Hematopoietic multipotent progenitor cell treated with erythropoietin and hydrocortisone succinate and interleukin-3 and kit ligand, for 17 days (in vitro differentiated cells): ENCODE results near the gene TMEM229B.
"Not testable (repeated sequence)": the region's sequence is repeated elsewhere in the genome, so short reads cannot be mapped to it uniquely, and the experiment has no call there.

Experiments
- DNase-seq: peaks from one replicate; pipeline ENCODE4 v3.0.0-alpha.2; 2015; ENCODE audit warnings: low spot score

Gene TMEM229B

DNA sequence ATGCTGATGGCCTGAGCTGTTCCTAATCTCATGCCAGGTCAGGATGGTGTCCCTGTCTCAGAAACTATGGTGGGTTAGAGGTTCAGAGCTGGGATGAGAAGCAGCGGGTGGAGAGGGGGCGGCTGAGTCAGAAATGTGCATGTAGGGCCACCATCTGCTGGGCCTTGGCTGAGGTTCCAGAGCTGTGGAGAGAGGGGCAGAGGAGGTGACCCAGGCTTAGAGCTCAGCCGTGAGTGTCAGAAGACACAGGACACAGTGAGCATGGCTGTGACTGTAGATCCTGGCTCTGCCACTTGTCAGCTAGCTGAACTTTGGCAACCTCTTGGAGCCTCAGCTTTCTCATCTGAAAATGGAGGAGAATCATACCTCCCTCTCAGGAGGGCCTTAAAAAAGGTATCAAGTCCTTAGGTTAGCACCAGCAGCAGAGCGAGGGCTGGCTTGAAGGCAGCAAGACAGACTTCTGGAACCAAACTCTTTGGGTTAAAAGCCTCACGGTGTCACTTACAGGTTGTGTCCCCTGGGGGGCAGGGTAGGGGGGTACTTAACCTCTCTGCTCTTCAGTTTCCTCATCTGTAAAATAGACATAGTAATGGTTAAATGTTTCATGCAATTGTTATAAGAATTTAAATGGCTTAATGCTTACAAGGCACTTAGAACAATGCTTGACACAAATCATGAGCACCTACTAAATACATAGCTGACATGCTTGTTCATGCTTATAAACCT lies 34.8 kb downstream of the TMEM229B start:
- no peak for DNase-seq

DNA sequence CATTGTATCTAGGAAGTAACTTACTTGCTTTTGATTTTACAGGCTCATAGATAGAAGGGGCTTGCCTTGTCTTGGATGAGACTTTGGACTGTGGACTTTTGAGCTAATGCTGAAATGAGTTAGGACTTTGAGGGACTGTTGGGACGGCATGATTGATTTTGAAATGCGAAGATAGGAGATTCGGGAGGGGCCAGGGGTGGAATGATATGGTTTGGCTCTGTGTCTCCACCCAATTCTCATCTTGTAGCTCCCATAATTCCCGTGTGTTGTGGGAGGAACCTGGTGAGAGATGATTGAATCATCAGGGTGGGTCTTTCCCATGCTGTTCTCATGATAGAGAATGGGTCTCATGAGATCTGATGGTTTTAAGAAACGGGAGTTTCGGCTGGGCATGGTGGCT lies 36.9 kb downstream of the TMEM229B start:
- DNase-seq = not testable (repeated sequence)

DNA sequence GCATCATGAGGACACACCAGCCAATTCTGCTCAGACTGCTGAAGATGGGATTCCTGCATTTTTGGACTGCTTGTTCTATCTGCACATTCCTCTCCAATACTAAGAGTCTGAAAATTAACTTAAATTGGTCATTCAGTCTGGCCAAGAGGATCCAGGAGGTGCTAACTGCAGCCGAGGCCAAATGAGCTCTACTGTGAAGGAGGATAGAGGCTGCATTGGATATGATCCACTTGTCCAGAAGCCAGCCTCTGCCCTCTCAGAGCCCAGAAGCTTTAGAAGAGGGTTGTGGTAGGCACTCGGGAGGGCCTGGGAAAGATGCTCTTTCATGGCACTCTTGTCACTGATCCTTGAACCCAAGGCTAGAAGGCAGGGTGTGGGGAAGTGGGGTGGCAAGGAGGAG lies 39.4 kb downstream of the TMEM229B start:
- no peak for DNase-seq

DNA sequence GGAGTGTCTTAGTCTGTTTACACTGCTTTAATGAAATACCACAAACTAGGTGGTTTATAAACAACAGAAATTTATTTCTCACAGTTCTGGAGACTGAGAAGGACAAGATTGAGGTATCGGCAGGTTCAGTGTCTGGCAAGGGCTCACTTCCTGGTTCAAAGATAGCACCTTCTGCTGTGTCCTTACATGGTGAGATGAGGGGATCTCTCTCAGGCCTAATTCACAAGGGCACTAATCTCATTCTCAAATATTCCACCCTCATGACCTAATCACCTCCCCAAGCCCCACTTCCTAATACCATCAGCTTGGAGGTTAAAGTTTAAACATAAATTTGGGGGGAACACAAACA lies 41.5 kb downstream of the TMEM229B start:
- no peak for DNase-seq

DNA sequence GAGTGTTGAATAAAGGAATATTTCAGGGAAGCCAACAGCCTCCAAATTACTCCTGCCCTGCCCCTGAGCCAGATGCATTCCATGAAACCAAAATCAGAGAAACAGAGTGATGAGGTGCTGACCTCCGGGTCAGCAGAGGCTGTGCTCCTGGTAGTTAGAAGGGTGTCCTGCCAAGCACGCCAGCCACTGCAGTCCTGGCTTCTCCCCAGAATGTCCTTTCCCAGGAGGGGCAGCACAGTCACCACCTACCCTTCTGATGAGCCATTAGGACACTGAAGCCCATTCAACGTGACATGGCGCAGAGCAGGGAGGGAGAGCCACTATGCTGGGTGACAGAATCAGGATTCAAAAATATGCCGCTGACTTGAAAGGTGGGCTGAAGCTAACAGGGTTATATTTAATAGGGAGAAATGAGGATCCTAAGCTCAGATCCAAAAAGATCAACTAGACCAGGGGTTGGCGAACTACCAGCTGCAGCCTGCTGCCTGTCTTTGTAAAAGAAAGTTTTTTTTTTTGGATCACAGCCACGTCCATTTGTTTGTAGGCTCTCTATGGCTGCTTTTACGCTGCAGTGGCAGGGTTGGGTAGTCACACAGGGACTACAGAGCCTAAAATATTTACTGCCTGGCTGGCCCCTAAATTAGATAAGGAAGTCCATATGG lies 42.0 kb downstream of the TMEM229B start:
- DNase-seq = no peak

DNA sequence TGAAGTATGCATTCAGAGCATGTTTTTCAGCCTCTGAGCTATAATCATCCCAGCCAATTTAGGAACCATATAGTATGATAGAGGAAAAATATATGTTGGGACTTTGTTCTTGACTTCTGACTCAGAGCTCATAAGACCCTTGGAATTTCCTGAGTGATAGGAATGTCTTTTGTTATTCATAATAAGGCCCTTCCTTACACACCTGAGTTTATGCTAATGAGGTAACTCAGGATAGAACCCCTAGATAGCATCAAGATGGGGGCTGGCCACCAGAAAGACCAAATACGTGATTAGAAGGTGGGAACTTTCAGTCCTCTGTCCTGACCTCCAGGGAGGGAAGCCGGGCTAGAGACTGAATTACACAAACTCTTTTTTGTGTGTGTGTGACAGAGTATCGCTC lies 44.1 kb downstream of the TMEM229B start:
- no peak for DNase-seq

DNA sequence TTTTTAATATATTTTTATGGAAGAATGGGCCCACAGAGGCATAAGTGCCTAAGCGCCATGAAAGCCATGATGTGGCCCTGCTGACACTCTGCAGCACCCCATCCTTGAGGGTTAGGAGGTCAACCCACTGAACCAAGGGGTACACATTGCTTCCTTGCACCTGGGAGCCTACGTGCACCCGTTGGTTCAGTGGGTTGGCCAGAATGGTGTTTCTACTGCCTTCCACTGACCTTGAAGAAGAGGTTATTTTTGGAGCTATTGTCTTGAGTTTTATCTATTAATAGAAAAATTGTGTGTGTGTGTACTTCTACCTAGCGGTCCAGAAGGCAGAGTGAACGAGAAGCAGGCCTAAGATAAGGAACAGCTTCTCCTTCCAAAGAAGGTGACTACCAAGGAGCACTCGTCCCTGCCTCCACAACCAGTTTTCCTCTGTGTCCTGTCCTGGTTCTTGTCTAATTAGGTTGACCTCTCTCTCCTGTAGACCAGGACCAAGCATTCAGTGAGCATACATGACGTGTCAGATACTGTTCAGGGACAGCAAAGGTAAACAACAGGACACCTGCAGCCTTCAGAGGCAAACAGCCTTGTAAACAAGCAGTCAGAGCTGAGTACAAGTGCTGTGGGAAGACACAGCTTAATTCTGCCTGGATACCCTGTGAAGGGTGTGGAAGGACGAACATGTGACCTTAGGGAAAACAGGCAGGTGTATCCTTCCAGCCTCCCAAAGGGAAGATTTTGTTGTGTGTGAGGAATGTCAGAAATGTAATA lies 46.2 kb downstream of the TMEM229B start:
- no peak for DNase-seq

DNA sequence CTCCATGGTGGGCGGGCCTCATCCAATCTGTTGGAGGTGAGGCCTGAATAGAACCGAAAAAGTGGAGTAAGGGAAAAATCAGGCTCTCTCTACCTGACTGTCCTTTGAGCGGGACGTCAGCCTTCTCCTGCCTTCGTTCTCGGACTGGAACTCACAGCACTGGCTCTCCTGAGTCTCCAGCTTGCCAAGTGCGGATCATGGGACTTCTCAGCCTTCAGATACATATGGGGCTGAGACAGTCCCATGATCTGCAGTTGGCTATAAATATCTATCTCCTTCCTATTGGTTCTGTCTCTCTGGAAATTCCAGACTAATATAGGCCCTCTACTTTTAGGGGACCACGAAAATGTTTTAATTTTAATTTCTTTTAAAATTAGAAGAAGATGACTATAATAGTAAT lies 46.8 kb downstream of the TMEM229B start:
- no peak for DNase-seq

DNA sequence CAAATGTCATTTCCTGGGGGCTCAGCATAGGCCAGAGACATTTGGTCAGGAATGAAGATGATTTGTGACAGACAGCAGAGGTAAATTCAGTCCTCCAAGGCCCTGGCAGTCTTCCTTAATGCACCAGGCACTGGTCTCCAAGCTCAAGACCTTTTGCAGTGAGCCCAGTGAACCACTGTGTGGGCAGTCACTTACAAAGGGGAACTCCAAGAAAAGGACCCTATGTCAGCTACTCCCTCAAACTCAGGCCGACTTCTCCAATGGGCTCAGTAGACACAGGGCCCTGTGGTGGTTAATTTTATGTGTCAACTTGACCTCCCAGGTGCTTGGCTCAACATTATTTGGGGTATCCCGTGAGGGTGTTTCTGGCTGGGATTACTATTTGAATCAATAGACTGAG lies 47.3 kb downstream of the TMEM229B start:
- DNase-seq = no peak

DNA sequence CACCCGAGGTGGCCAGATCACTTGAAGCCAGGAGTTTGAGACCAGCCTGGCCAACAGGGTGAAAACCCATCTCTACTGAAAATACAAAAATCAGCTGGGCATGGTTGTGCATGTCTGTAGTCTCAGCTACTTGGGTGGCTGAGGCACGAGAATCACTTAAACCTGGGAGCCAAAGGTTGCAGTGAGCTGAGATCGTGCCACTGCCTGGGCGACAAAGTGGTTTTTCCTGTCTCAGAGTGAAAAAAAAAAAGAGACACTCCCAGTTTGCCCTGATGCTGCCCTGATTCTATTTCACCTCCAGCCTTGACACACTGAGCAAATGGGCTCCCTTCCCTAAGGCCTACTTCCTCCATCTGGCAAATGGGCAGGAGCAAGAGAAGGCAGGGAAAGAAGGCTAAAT lies 48.0 kb downstream of the TMEM229B start:
- no peak for DNase-seq

DNA sequence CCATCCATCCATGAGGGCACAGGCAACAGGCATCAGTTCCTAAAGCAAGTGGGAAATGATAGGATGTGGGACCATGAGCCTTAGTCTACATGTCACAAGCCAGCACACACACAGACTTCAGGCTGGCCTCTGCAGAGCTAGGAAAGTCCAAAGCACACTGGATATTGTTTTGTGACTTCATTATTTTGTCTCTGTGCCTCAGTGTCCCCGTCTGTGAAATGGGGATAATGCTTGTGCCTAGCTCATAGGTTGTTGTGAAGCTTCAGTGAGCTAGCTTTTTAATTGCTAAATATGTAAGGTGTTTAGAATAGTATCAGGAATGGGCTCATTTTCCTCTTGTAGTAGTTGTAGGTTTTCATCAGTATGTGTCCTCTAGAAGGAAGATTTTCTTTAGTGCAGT lies 49.6 kb downstream of the TMEM229B start:
- DNase-seq = no peak

DNA sequence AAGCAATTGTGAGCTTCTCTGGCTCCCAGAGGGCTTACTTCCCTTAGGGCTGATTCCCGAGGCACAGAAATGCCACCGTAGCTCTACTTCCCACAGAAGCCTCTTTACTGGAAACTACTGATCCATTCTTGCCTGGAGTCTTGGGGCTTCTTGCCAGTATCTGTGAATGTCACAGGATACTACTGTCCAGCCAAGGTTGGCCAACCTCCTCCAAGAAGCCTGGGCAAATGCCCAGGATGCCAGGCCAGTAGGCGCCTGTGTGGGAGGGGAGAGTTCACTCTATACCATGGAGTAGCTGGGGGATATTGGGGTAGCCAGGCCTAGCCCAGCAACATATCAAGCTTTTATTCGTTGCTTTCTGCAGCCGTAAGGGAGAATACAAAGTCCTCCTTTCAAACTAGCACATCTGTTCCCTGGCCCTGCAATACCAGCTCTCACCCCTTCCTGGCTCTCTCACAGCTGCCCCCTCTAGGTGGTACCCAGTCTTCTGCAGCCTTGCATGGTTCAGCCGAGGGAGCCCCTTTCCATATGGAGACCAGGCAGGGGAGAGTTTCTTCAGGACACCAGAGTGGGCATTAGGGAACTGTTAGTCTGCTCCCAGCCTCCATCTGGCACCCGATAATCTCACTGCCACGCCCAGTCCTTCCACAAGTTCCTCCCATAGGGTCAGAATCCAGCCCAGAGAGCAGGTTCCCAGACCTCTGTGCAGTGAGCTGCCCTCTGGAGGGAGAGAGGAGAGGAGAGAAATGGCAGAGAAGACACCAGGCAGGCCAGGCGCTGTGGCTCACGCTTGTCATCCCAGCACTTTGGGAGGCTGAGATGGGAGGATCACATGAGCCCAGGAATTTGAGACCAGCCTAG lies 52.3 kb downstream of the TMEM229B start:
- peak; percentile 32 for DNase-seq

DNA sequence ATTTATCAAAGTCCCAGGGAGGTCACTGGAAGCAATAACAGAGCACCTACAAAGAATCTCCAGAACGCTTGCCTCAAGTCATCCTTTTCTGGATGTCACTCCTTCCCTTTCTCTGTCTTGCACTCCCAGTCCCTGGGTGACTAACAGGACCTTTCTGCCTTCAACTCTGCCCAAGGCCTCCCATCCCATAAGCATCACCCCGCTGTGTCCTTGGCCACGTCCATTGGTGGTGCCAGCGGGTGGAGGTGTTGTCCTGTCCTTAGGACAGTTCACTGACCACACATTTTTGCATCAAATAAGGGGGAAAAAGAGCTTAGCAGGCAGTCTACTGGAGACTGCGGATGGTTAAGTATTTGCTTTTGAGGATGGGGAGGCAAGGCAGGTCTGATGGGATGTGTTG lies 52.9 kb downstream of the TMEM229B start:
- DNase-seq = no peak

DNA sequence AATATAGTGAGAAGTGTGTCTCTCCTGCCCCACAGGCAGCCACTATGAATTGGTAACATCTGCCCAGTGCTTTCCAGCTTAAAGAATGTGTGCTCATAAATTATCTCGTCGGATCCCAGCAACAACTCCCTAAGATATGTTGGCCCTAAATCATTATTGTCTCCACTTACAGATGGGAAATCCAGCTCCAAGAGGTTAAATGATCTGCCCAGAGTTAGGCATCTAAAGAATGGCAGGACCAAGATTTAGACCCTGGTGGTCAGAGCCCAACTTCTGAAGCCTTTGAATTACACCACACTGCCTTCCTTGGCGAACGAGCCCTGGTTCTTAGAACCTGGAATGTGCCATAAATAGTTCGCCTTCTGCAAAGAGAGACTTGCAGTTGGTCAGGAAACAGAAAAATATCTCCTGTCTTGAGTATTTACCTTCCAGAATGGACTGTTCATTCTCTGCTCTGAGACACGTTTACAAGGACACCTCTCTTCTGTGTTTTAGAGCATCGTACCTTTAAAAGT lies 56.4 kb downstream of the TMEM229B start:
- DNase-seq = no peak

DNA sequence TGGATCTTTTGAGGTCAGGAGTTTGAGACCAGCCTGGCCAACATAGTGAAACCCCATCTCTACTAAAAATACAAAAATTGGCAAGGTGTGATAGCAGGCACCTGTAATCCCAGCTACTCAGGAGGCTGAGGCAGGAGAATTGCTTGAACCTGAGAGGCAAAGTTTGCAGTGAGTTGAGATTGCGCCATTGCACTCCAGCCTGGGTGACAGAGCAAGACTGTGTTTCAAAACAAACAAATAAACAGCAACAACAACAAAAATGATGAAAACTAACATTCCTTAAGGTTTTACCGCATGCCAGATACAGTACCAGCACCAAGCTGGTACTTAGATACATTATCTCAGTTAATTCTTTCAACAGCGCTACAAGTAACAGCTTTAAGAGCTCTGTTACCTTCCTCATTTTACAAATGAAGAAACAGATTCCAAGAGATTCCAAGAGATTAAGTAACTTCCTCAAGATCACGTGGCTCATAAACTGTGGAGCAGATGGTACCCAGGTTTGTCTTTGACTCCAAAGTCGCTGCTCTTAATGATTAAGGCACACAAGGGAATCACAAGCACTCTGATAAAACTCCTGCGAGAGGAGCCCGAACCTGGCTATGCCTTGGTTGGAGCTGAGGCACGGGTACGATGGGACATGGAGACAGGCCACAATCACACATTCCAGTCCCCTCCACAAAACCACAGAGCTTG lies 58.9 kb downstream of the TMEM229B start:
- DNase-seq = no peak

DNA sequence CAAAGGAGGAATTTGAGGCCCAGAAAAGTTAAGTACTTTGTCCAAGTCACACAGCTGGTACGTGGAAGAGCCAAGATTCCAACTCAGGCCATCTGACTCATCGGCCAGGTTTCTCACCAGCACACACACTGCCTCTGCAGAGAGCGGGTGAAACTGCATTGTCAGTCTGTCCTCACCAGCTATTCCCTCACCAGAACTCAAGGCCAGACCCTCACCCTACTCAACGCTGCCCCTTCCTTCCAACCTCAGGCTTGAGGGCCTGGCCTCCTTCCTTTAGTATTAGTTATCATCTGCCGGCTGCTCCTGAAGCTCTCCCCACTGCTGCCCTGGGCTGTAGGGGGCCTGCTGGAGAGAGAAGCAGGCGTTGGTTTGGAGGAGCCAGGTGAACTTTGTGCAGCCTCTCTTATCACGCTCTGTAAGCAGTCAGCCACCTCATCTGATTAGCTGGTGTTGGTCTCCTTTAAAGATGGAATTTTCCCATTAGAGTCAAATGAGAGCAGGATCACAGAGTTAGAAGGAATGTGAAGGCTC lies 60.0 kb downstream of the TMEM229B start:
- DNase-seq = no peak

DNA sequence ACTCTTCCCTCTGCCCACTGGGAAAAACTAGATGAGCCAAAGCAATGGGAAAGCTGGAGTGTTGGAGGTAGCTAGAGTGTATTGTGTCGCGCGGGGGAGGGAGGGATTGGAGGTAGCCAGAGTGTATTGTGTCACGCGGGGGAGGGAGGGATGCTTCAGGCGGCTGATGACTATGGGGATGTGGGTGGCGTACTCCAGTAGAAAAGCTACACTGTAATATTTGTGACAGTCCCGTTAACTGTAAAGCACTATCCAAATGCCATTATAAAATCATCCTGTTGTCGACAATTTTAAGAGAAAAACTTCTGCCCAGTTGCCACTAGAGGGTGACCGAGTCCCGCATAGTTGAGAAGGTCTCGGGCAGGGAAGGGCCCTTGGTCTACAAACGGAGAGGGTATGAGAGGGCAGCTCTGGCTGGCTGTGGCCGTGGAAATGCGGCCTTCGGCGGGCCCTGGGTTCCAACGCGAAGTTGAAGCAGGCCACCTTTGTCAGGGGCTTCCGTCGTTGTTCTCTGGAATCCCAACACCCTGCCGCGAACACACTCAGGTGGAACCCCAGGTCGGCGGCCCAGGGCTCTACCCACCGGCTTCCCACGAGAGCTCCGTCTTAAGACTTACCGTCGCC lies 61.4 kb downstream of the TMEM229B start:
- peak; percentile 89 for DNase-seq

DNA sequence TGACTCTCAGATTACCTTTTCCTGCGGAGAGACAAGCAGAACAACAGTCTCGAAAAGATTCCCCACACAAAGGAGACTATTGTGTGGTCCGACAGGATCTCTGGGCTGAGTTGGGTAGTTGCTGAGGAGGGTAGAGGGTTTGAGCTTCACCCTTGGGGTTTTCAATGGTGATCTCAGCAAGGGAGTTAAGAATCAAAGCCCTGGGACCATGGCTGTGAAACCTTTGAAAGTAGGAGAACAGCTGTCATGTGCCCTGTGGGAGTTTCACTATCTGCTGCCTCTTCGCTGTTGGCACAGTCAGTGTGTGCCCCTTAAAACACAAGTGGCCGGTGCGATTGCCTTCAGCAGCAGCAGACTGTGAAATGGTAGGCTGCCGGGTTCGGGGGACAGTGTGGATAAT lies 62.4 kb downstream of the TMEM229B start:
- peak; percentile 28 for DNase-seq

DNA sequence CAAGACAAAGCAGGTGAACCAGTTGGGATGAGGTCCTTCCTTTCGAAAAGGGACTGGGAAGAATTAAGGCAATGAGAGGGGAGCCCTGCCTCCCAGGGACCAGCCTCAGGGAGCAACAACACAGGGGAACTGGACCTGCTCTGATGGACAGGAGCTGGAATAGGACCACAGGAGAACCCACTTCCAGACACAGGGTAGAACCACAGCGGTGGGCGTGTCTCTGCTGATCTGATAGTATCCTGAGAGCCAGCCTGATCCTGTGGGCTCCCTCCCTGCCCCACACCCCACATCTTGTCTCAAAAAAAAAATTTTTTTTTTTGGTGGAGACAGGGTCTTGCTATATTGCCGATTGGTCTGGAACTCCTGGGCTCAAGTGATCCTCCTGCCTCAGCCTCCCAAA lies 62.9 kb downstream of the TMEM229B start:
- DNase-seq = peak; percentile 56

DNA sequence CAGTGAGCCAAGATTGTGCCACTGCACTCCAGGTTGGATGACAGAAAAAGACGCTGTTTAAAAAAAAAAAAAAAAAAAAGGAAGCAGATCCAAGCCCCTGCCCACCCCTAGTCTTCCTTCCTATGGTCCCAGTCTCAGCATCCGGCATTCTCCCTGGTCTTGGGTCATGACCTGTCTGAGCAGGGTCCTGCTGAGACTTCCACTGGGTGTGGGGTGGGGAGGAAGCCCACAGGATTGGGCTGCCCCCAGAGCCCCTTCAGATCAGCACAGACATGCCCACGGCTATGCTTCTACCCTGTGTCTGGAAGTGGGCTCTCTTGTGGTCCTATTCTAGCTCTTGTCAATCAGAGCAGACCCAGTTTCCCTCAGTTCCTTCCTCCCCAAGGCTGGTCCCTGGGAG lies 64.0 kb downstream of the TMEM229B start:
- DNase-seq = no peak

DNA sequence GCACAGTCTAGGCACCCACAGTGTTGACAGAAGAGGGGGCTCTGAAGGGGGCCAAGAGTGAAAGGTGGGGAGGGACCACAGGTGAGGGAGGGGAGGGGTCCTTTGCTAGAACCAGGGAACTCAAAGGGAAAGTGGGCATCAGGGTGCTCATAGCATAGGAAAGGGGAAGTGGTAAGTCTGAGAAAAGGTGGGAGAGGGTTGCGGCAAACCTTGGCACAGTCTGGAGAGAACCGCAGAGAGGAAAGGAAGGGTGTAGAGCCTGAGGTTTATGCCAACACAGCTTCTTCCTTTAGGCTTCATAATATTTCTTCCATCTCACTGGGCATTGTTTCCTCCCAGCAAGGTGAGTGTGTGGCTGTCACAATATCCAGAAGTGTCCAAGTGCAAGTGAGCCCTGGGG lies 65.1 kb downstream of the TMEM229B start:
- DNase-seq = no peak
